Breast epithelium (tissue), 4 donors: ENCODE results near the gene MAPK11. TPM values are rescaled to one million over a fixed set of nuclear protein-coding genes. Genes with fewer than 3 reads are reported as not detected.

ENCODE experiments used
- DNase-seq, 2 donors: peaks; one replicate each; pipeline ENCODE4 v3.0.0-alpha.2; 2019; ENCODE audit warnings: low spot score in 2 of 2
- H3K27ac ChIP-seq, 2 donors: fragments of 200-600 bp; sonication (generic) in 1 of 2; one replicate each; pipeline ENCODE4 v1.5.1; 2016 to 2019; ENCODE audit warnings: mild to moderate bottlenecking in 1 of 2
- H3K27me3 ChIP-seq, 2 donors: fragments of 200-600 bp; sonication (generic) in 1 of 2; one replicate each; pipeline versions ENCODE4 v1.5.1 to v1.6.0; 2017 to 2019; ENCODE audit warnings: control low read depth in 1 of 2, mild to moderate bottlenecking in 1 of 2
- H3K36me3 ChIP-seq: fragments of 200-600 bp; one replicate; pipeline ENCODE4 v1.5.1; 2019
- H3K4me1 ChIP-seq, 2 donors: fragments of 200-600 bp; sonication (generic); one replicate each; pipeline ENCODE4 v1.5.1; 2016 to 2019; ENCODE audit warnings: control low read depth in 1 of 2
- H3K4me3 ChIP-seq, 3 donors: fragments of 200-600 bp; sonication (generic); 1 replicate in 2 of 3; 2 replicates in 1 of 3; pipeline ENCODE4 v1.5.1; 2016 to 2019; ENCODE audit warnings: mild to moderate bottlenecking in 3 of 3, moderate library complexity in 2 of 3
- H3K9me3 ChIP-seq, 2 donors: fragments of 200-600 bp; sonication (generic) in 1 of 2; one replicate each; pipeline ENCODE4 v1.5.1; 2016 to 2019; ENCODE audit warnings: control low read depth in 1 of 2
- CTCF ChIP-seq, 3 donors: fragments of 450-650 bp; IDR thresholded peaks; one replicate each; pipeline ENCODE4 v1.5.1; 2016 to 2017; ENCODE audit warnings: antibody characterized with exemption in 3 of 3, mild to moderate bottlenecking in 3 of 3, moderate library complexity in 3 of 3
- POLR2A ChIP-seq: fragments of 450-650 bp; IDR thresholded peaks from one replicate; pipeline ENCODE4 v1.6.1; 2016; ENCODE audit warnings: antibody characterized with exemption, mild to moderate bottlenecking, moderate library complexity
- POLR2AphosphoS5 ChIP-seq, 3 donors: sonication (generic); formaldehyde crosslinking; IDR thresholded peaks; one replicate each; pipeline ENCODE4 v1.6.1; 2017; ENCODE audit warnings: antibody characterized with exemption in 3 of 3
- intact Hi-C: fragments of 100-400 bp; cut with DNase I; formaldehyde crosslinking; loops from one replicate; pipeline ENCODE4 v1.15.1; 2023; ENCODE audit warnings: low total_unique reads
- total RNA-seq, 3 donors: library from RNA; depleted of rRNA; stranded (reverse); fragments of >200 nt; gene quantifications; one replicate each; pipeline ENCODE4 v1.1.0, GENCODE V29; 2016

Gene MAPK11
- total RNA-seq, 3 donors from 2014 or later, result 5.7 to 16.5 (median 13.4) TPM

- Histone ChIP-seq H3K27ac (no peak overlapping the region), H3K36me3 (peaks cover 20% of the 10 kb centered on the region), H3K4me1 (no peaks in the 10 kb centered on the region), H3K27me3 (no peaks in the 10 kb centered on the region), H3K4me3 (no peak overlapping the region), H3K9me3 (no peaks in the 10 kb centered on the region)
- intact Hi-C loops, result no loop called here
- DNase-seq, result no peak
- no peak for TF ChIP-seq POLR2A
- TF ChIP-seq POLR2AphosphoS5 (IDR thresholded peaks at IDR 0.05), result no peak
- TF ChIP-seq CTCF (IDR thresholded peaks at IDR 0.05), result no peak
These were observed 44.8 kb downstream of the MAPK11 start for GRCh38 chr22:50225200-50225969.

GRCh38 chr22:50224071-50224470 is 46.1 kb downstream of the MAPK11 start:
- Histone ChIP-seq H3K36me3 (peaks cover 20% of the 10 kb centered on the region), H3K4me3 (no peak overlapping the region), H3K4me1 (no peaks in the 10 kb centered on the region), H3K9me3 (no peaks in the 10 kb centered on the region), H3K27ac (no peak overlapping the region), H3K27me3 (no peaks in the 10 kb centered on the region)
- no peak for DNase-seq
- TF ChIP-seq CTCF (IDR thresholded peaks at IDR 0.05) (no peak), POLR2A (no peak), POLR2AphosphoS5 (IDR thresholded peaks at IDR 0.05) (no peak)
- intact Hi-C loops, result no loop called here

GRCh38 chr22:50222508-50222907 is 47.7 kb downstream of the MAPK11 start:
- TF ChIP-seq POLR2AphosphoS5 (IDR thresholded peaks at IDR 0.05) (no peak), POLR2A (no peak), CTCF (IDR thresholded peaks at IDR 0.05) (no peak)
- no peak for DNase-seq
- H3K36me3 ChIP-seq, result peaks cover 20% of the 10 kb centered on the region
- no peak overlapping the region for H3K4me3 ChIP-seq
- H3K27me3 ChIP-seq, result no peaks in the 10 kb centered on the region
- H3K9me3 ChIP-seq, result no peaks in the 10 kb centered on the region
- intact Hi-C loops, result no loop called here
- no peak overlapping the region for H3K27ac ChIP-seq
- no peaks in the 10 kb centered on the region for H3K4me1 ChIP-seq

- no peaks in the 10 kb centered on the region for H3K9me3 ChIP-seq
These were observed 48.5 kb downstream of the MAPK11 start for GRCh38 chr22:50221410-50222300.

More at GRCh38 chr22:50221410-50222300, 48.5 kb downstream of the MAPK11 start:
- DNase-seq, result no peak
- H3K36me3 ChIP-seq, result peaks cover 25% of the 10 kb centered on the region
- no peaks in the 10 kb centered on the region for H3K27me3 ChIP-seq
- no peaks in the 10 kb centered on the region for H3K4me1 ChIP-seq
- intact Hi-C loops, result no loop called here
- H3K4me3 ChIP-seq, result no peak overlapping the region
- TF ChIP-seq POLR2A, result no peak
- TF ChIP-seq POLR2AphosphoS5 (IDR thresholded peaks at IDR 0.05), result no peak
- TF ChIP-seq CTCF (IDR thresholded peaks at IDR 0.05), result no peak
- no peak overlapping the region for H3K27ac ChIP-seq
